Measurements from ENCODE around the gene DNAH5.

DNAH5 gene

GRCh38 chr5:13740471-13740870, 204.0 kb downstream of the DNAH5 start:
- in situ Hi-C loops (cut with MboI; ENCODE audit: low sequenced_read_pairs) = no loop called here

DNA sequence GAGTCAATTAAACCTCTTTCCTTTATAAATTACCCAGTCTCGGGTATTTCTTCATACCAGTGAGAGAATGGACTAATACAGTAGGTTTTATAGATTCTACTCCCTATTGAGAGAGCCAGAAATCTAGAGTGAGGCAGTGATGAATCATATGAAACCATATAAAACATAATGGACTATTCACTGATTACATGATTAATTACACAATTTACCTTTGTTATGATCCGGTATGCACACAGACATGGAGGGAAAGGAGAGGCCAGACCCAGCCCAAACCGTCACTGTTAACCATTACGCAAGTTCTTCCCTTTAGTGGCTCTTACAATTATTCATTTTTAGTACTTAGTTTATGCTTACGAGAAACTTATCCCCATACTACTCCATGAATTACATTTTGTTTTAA, 205.0 kb downstream of the DNAH5 start:
- in situ Hi-C loops (cut with MboI; ENCODE audit: low sequenced_read_pairs) = no loop called here

- in situ Hi-C loops (cut with MboI; ENCODE audit: low sequenced_read_pairs) = no loop called here
These were observed 208.8 kb downstream of the DNAH5 start for GRCh38 chr5:13735691-13736090.

DNA sequence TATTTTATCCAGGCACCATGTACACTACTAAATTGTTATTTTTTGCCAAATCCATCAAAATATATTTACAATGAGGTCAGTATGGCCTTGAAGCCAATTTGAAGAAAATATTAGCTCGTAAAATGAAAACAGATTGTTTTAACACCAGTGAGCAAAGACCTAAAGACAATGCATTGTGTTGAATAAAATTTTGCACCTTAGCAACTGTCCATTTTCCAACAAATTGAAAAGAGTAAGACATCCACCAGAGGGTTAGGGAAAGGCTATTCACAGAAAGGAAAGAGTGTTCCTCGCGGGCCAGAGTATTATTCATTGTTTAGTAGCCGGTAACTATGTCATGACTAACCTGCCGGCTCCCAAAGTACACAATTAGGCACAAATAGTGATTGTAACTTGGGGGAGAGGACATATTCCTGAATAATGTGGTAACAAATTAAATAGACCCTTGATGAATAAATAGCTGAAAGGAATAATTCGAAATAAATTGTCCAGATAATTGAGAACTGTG, 213.3 kb downstream of the DNAH5 start:
- in situ Hi-C loops (cut with MboI; ENCODE audit: low sequenced_read_pairs) = no loop called here

- in situ Hi-C loops (cut with MboI; ENCODE audit: low sequenced_read_pairs) = no loop called here
These were observed 235.6 kb downstream of the DNAH5 start for GRCh38 chr5:13708906-13709305.

DNA sequence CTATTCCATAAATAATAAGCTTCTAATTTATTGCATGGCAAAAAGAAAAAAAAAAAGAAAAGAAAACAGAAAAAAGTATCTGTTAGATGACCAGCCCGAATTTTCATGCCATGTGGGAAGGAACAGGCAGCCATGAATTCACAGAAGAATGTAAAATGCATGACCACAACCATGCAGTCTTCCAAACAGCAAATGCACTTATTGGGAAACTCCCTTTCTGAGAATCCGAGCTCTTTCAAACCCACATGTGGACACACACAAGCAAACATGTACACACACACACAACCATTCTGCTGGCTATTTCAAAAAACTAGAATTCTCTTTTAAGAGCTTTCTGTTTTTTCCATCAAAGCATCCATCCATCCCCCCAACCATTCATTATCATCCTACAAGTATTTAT, 236.1 kb downstream of the DNAH5 start:
- in situ Hi-C loops (cut with MboI; ENCODE audit: low sequenced_read_pairs) = no loop called here

- in situ Hi-C loops (cut with MboI; ENCODE audit: low sequenced_read_pairs) = no loop called here
These were observed 240.1 kb downstream of the DNAH5 start for GRCh38 chr5:13704396-13704795.

DNA sequence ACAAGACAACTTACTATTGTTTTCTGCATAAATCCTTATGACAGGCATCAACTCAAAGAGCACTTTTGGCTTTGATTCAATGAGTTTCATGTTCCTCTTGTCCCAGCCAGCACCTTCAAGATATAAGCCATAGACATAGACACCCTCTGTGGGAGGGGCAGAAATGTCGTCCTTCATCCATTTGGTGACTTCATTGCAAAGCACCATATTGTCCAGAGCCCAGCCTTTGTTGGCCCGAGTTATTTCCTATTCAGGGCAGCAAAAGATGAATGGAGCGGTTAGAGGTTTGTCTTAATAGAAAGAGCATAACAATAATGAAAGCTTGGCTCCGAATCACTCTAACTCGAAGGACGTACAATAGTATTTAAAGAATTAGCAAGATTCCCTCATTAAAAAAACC, 243.9 kb downstream of the DNAH5 start:
- in situ Hi-C loops (cut with MboI; ENCODE audit: low sequenced_read_pairs) = no loop called here

DNA sequence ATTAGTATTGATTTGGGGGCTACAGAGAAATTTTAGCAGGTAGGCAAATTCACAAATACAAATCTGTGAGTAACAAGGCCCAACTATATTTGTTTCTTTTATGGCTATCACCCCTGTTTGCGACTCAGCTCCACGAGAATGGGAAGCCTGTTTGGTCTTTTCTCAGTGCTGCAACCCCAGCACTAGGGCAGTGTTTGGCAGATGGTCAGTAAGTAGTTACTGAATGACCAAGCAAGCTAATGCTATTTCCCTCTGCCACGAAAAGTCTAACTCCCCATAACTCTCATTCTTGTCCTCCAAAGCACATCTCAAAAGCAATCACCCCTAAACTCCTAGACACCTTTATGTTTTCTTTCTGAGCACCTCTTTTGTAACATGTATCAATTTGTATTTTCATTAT, 245.6 kb downstream of the DNAH5 start:
- in situ Hi-C loops (cut with MboI; ENCODE audit: low sequenced_read_pairs) = no loop called here

DNA sequence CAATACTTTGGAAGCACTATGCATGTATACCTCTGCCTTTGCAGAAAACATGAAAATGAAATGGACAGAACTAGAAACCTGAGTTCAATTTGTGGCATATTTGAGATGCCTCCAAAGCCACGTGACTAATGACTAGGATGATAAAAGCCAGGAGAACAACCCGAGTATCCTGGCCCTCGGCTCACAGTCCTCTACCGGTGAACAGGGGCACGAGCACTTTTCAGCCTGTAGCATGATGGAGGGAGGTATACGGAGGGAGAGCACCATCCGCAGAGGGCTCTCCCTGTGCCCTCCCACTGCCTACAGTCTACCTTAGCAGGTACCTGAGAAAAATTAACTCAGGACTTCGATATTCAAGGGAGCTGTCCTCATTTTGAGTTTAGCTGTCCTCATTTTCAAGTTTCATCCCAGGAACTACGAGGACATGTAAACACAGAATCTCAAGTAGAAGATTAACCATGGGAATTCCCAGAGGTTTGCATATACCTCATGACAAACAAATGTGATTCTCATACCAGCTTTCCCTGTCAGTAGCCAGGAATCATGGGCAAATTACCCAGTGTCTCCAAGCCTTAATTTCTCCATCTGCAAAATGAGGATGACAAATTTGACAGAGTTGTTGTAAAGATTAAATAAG, 249.3 kb downstream of the DNAH5 start:
- in situ Hi-C loops (cut with MboI; ENCODE audit: low sequenced_read_pairs) = no loop called here

DNA sequence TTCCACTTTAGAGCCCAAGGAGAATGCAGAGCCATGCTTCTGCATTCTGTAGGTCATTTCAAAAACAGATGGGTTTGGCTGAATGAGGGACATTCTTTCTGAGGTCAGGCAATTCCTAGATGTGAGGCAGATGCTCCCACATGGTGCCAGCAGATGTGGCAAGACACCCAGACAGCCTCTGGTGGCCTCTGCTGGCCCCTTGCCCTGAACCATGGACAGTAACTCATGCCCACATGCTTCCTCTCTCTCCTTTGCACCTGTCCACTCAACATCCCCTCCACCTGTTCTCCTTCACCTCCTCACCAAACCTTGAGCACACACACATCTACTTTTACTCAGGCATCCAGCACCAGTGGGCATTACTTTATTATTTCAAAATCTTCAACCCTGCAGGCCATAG, 252.3 kb downstream of the DNAH5 start:
- in situ Hi-C loops (cut with MboI; ENCODE audit: low sequenced_read_pairs) = no loop called here

DNA sequence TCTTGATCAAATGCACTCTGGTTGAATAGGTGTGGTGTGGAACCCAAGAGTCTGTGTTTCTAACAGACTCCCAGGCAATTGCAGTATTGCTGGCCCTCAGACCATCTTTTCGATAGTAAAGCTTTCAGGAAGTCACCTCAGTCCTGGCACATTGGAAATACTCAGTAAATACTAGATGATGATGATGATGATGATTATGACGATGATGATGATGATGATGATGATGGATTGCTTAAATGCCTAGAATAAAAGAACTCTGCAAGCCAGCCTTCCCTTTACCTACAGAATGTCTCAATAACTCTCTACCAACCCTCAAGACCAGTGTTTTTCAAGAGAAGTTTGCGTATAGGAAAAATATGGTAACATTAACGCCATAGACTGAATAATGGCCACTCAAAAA, 268.0 kb downstream of the DNAH5 start:
- in situ Hi-C loops (cut with MboI; ENCODE audit: low sequenced_read_pairs) = no loop called here

GRCh38 chr5:13674391-13674790, 270.1 kb downstream of the DNAH5 start:
- in situ Hi-C loops (cut with MboI; ENCODE audit: low sequenced_read_pairs) = no loop called here

DNA sequence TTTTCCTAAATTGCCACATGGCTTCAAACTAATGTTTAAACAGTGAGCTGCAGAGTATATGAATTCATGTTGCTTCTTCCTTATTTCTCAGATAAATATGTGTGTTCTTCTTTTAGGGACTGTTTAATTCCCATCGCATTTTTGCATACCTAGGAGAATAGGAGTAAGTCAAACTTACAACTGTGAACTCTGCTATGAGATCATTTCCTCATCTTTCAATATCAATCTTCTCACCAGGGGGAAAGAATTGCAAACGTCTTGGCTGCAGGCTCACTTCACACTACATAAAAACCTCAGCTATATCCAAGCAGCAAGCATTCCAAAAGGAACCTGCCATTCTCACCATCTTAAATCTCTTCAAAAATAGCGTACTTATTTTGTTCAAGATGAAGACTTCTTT, 271.0 kb downstream of the DNAH5 start:
- in situ Hi-C loops (cut with MboI; ENCODE audit: low sequenced_read_pairs) = no loop called here

DNA sequence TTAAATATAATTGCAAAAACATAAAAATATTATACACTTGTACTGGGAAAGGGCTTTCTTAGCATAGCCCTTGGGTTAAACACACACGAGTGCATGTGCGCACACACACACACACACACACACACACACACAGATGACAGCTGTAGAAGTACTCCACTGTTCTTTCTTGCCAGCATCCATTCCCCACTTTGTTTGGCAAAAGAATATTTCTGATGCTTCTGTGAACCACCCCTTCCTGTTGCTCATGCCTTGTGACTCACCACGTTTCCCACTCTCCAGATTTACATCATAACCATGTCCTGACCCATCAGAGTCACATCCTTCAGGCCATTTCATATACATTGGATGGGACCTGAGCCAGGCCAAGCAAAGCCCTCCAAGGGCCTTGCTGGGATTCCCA, 280.1 kb downstream of the DNAH5 start:
- in situ Hi-C loops (cut with MboI; ENCODE audit: low sequenced_read_pairs) = no loop called here

- in situ Hi-C loops (cut with MboI; ENCODE audit: low sequenced_read_pairs) = no loop called here
These were observed 281.9 kb downstream of the DNAH5 start for GRCh38 chr5:13662626-13663025.

DNA sequence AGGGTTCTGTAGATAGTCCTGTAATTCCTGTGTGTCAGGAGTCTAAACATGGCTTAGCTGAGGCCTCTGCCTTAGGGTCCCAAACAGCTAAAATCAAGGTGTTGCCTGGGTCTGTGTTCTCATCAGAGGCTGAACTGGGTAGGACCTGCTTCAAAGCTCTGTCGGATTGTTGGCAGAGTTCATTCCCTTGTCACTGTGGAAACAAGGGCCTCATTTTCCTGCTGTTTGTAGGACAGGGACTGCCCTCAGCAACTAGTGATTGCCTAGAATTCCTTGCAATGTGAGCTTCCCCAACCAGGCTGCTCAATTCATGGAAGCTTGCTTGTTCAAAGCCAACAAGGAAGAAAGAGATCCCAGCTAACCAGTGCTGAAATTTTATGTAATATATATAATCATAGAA, 283.2 kb downstream of the DNAH5 start:
- in situ Hi-C loops (cut with MboI; ENCODE audit: low sequenced_read_pairs) = no loop called here

- in situ Hi-C loops (cut with MboI; ENCODE audit: low sequenced_read_pairs) = no loop called here
These were observed 284.4 kb downstream of the DNAH5 start for GRCh38 chr5:13660072-13660471.

GRCh38 chr5:13659391-13659790, 285.1 kb downstream of the DNAH5 start:
- in situ Hi-C loops (cut with MboI; ENCODE audit: low sequenced_read_pairs) = no loop called here

- in situ Hi-C loops (cut with MboI; ENCODE audit: low sequenced_read_pairs) = no loop called here
These were observed 285.7 kb downstream of the DNAH5 start for GRCh38 chr5:13658761-13659160.

GRCh38 chr5:13658152-13658551, 286.3 kb downstream of the DNAH5 start:
- in situ Hi-C loops (cut with MboI; ENCODE audit: low sequenced_read_pairs) = no loop called here

DNA sequence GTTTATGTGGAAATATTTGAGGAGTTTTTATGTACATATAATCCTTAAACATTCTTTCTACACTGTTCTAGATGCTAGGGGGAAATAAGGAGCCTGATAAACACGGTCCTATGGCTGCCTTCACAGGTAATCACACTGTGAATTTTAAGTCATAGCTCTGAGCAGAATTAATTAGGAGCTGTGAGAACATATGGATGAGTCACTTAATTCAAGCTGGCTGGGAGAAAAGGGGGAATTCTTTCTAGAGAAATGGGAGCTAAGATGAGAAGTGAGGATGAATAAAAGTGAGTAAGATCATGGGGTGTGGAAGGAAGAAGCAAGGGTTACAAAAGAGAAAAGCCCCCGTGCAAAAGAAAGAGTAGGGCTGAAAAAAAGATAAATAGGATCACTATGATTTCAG, 290.8 kb downstream of the DNAH5 start:
- in situ Hi-C loops (cut with MboI; ENCODE audit: low sequenced_read_pairs) = no loop called here

GRCh38 chr5:13649656-13650055, 294.8 kb downstream of the DNAH5 start:
- in situ Hi-C loops (cut with MboI; ENCODE audit: low sequenced_read_pairs) = no loop called here
